Smooth muscle cell (in vitro differentiated cells): Measurements from ENCODE around the gene MRPS7. TPM values are rescaled to one million over a fixed set of nuclear protein-coding genes. Genes with fewer than 3 reads are reported as not detected.

ENCODE experiments used
- DNase-seq: peaks from one replicate; lab custom pipeline; 2025; ENCODE audit not compliant: unreplicated experiment; lab: John Stamatoyannopoulos, UW
- H2AFZ ChIP-seq: fragments of 200-600 bp; sonication (generic); 2 replicates; pipeline ENCODE4 v1.6.0; 2016; ENCODE audit warnings: antibody characterized with exemption, low read depth, mild to moderate bottlenecking
- H3F3A ChIP-seq: fragments of 200-600 bp; sonication (generic); 2 replicates; pipeline ENCODE4 v1.6.0; 2017; ENCODE audit warnings: antibody characterized with exemption, low read depth
- H3K27ac ChIP-seq: fragments of 200-600 bp; sonication (generic); 2 replicates; pipeline ENCODE4 v1.5.1; 2016; ENCODE audit warnings: low read depth, mild to moderate bottlenecking
- H3K27me3 ChIP-seq: fragments of 200-600 bp; sonication (generic); 2 replicates; pipeline ENCODE4 v1.6.1; 2016; ENCODE audit warnings: low read depth, mild to moderate bottlenecking
- H3K36me3 ChIP-seq: fragments of 200-600 bp; sonication (generic); 2 replicates; pipeline ENCODE4 v1.5.1; 2016; ENCODE audit warnings: low read depth
- H3K4me1 ChIP-seq: fragments of 200-600 bp; sonication (generic); 2 replicates; pipeline ENCODE4 v1.5.1; 2016; ENCODE audit warnings: low read depth
- H3K4me2 ChIP-seq: fragments of 200-600 bp; sonication (generic); 2 replicates; pipeline ENCODE4 v1.6.0; 2016; ENCODE audit warnings: mild to moderate bottlenecking
- H3K4me3 ChIP-seq: fragments of 200-600 bp; sonication (generic); 2 replicates; pipeline ENCODE4 v1.5.1; 2016; ENCODE audit warnings: mild to moderate bottlenecking
- H3K79me2 ChIP-seq: fragments of 200-600 bp; sonication (generic); 2 replicates; pipeline ENCODE4 v1.6.0; 2016; ENCODE audit warnings: low read depth, mild to moderate bottlenecking
- H3K9ac ChIP-seq: fragments of 200-600 bp; sonication (generic); 2 replicates; pipeline ENCODE4 v1.6.0; 2016; ENCODE audit warnings: low read depth
- H3K9me3 ChIP-seq: fragments of 200-600 bp; sonication (generic); replicated peaks from 2 replicates; pipeline ENCODE4 v1.5.1; 2016; ENCODE audit warnings: low read depth
- H4K20me1 ChIP-seq: fragments of 200-600 bp; sonication (generic); 2 replicates; pipeline ENCODE4 v1.6.0; 2016; ENCODE audit warnings: low read depth
- WGBS: methylation state at CpG from one replicate; pipeline ENCODE4 v1.1.7; 2016; ENCODE audit warnings: low lambda C conversion rate; 5-methylcytosine and 5-hydroxymethylcytosine counted together
- polyA plus RNA-seq: library from polyadenylated mRNA; unstranded; fragments of >200 nt; fragmentation: Nextera tagmentation; extraction: Ambion mirVana; gene quantifications from 2 replicates; pipeline ENCODE4 v1.2.1, GENCODE V29; 2016
- total RNA-seq: library from RNA; depleted of rRNA; stranded (reverse); fragments of >200 nt; gene quantifications from 2 replicates; pipeline ENCODE4 v1.2.3, GENCODE V29; 2014
- TF ChIP-seq, protein P1 (sequence below): fragments of 200-600 bp; sonication (generic); IDR thresholded peaks from 2 replicates; pipeline ENCODE4 v1.5.1; 2017; ENCODE audit warnings: borderline replicate concordance, mild to moderate bottlenecking, antibody characterized with exemption; ENCODE audit not compliant: insufficient read depth, poor library complexity, severe bottlenecking

The MRPS7 gene
- total and polyA plus RNA-seq, 2 experiments from 2014 or later: 35.1 to 97.2 TPM

DNA sequence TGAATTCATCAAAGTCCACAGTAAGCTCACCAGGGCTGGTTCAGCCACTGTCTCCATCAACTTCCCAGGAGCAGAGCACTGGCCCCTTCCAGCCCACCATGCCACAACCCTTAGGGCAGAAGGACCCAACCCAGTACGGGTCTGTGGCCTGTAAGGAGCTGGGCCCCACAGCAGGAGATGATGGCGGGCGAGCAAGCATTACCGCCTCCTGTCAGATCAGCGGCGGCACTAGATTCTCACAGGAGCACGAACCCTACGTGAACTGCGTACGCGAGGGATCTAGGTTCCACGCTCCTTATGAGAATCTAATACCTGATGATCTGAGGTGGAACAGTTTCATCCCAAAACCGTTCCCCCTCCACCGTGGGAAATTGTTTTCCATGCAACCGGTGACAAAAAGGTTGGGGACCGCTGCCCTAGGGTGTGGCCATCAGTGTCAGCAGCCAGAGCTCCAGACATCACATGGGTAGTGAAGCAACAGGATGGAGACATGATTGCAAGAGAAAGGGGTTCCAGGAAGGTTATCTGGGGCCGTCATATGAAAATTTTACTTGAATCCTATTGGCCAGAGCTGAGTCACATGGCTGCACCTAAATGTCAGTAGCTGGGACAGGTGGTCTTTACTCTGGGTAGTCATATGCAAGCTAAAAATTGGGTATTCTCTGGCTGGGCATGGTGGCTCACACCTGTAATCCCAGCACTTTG, 40.0 kb downstream of the MRPS7 start:
- 88% methylated on average over 17 of the region's 17 CpGs for WGBS

GRCh38 chr17:75307957-75308731, 46.5 kb downstream of the MRPS7 start:
- H3K4me2 ChIP-seq: no peak overlapping the region
- no peaks in the 10 kb centered on the region for H3K79me2 ChIP-seq
- no peak for DNase-seq
- H3K9me3 ChIP-seq: no peaks in the 10 kb centered on the region
- WGBS: 92% methylated on average over 12 of the region's 13 CpGs
- no peak overlapping the region for H3K27ac ChIP-seq
- no peaks in the 10 kb centered on the region for H3K36me3 ChIP-seq
- H3K9ac ChIP-seq: no peak overlapping the region
- H3K4me3 ChIP-seq: no peak overlapping the region
- no peaks in the 10 kb centered on the region for H3F3A ChIP-seq
- H4K20me1 ChIP-seq: no peaks in the 10 kb centered on the region
- H2AFZ ChIP-seq: no peak overlapping the region
- H3K27me3 ChIP-seq: no peaks in the 10 kb centered on the region
- TF ChIP-seq, protein P1, sequence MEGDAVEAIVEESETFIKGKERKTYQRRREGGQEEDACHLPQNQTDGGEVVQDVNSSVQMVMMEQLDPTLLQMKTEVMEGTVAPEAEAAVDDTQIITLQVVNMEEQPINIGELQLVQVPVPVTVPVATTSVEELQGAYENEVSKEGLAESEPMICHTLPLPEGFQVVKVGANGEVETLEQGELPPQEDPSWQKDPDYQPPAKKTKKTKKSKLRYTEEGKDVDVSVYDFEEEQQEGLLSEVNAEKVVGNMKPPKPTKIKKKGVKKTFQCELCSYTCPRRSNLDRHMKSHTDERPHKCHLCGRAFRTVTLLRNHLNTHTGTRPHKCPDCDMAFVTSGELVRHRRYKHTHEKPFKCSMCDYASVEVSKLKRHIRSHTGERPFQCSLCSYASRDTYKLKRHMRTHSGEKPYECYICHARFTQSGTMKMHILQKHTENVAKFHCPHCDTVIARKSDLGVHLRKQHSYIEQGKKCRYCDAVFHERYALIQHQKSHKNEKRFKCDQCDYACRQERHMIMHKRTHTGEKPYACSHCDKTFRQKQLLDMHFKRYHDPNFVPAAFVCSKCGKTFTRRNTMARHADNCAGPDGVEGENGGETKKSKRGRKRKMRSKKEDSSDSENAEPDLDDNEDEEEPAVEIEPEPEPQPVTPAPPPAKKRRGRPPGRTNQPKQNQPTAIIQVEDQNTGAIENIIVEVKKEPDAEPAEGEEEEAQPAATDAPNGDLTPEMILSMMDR: no peak
- H3K4me1 ChIP-seq: no peaks in the 10 kb centered on the region

More for the DNA sequence above, 40.0 kb downstream of the MRPS7 start:
- H3K27ac ChIP-seq: no peak overlapping the region
- no peaks in the 10 kb centered on the region for H3K27me3 ChIP-seq
- H3K4me2 ChIP-seq: no peak overlapping the region
- no peak overlapping the region for H3K9ac ChIP-seq
- TF ChIP-seq, protein P1: no peak
- H3K79me2 ChIP-seq: no peaks in the 10 kb centered on the region
- no peaks in the 10 kb centered on the region for H3K4me1 ChIP-seq
- DNase-seq: no peak
- H3K36me3 ChIP-seq: no peaks in the 10 kb centered on the region
- no peaks in the 10 kb centered on the region for H3F3A ChIP-seq
- no peak overlapping the region for H3K4me3 ChIP-seq
- no peaks in the 10 kb centered on the region for H3K9me3 ChIP-seq
- no peak overlapping the region for H2AFZ ChIP-seq
- H4K20me1 ChIP-seq: no peaks in the 10 kb centered on the region

DNA sequence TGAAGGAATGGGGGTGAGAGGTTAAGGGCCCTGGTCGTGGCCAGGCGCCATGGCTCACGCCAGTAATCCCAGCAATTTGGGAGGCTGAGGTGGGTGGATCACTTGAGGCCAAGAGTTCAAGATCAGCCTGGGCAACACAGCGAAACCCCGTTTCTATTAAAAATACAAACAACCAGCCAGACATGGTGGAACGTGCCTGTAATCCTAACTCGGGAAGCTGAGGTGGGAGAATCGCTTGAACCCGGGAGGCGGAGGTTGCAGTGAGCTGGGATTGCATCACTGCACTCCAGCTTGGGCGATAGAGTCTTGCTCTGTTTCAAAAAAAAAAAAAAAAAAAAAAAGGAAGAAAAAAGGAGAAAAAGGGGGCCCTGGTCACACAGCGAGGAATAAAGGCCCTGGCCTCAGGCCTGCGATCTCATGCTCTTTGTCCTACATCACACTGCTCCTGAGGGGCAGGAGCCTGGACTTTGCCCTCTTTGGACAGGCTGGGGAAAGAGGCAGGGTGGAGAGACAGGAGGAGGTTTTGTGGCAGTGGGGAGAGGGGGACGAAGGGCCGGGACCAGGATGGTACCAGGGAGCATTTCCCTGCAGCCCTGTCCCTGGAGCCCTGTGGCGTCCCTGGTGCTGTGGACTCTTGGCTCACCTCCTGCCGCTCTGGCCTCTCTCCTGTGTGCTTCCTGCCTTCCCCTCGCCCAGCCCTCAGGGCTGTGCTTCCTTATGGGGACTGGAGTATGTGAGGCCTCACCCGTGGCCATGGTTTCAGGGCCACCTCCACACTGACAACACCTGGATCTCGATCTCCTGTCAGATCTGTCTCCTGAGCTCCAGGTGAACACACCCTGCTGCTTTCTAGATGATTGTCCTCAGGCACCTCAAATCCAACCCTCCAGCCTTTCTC, 47.3 kb downstream of the MRPS7 start:
- H3K9me3 ChIP-seq: no peaks in the 10 kb centered on the region
- no peaks in the 10 kb centered on the region for H3K36me3 ChIP-seq
- TF ChIP-seq, protein P1: no peak
- H3K4me2 ChIP-seq: no peak overlapping the region
- WGBS: 82% methylated on average over 20 of the region's 20 CpGs
- H3K27ac ChIP-seq: no peak overlapping the region
- DNase-seq: no peak
- H3K79me2 ChIP-seq: no peaks in the 10 kb centered on the region
- H3F3A ChIP-seq: no peaks in the 10 kb centered on the region
- H3K4me3 ChIP-seq: no peak overlapping the region
- no peaks in the 10 kb centered on the region for H4K20me1 ChIP-seq
- no peak overlapping the region for H2AFZ ChIP-seq
- no peak overlapping the region for H3K9ac ChIP-seq
- no peaks in the 10 kb centered on the region for H3K27me3 ChIP-seq
- no peaks in the 10 kb centered on the region for H3K4me1 ChIP-seq
